GM13976 (cell line): Measurements from ENCODE around the gene SV2C.
"Not testable (repeated sequence)": the region's sequence is repeated elsewhere in the genome, so short reads cannot be mapped to it uniquely, and the experiment has no call there.

ENCODE experiments used
- DNase-seq: peaks from one replicate; pipeline ENCODE4 v3.0.0; 2012; ENCODE audit warnings: low spot score
- in situ Hi-C: fragments of 300-500 bp; cut with MboI; formaldehyde crosslinking; loops from one replicate; pipeline ENCODE4 v1.12.0; 2022; ENCODE audit warnings: low sequenced_read_pairs, mixed read lengths, inconsistent platforms; ENCODE audit not compliant: unreplicated experiment
- TF ChIP-seq, protein P1 (sequence below): IDR thresholded peaks from 2 replicates; pipeline ENCODE4 v1.5.1; 2012; ENCODE audit warnings: borderline replicate concordance, mild to moderate bottlenecking; ENCODE audit not compliant: insufficient read depth; ENCODE audit errors: extremely low read depth, missing control alignments, control extremely low read depth

Gene SV2C

DNA sequence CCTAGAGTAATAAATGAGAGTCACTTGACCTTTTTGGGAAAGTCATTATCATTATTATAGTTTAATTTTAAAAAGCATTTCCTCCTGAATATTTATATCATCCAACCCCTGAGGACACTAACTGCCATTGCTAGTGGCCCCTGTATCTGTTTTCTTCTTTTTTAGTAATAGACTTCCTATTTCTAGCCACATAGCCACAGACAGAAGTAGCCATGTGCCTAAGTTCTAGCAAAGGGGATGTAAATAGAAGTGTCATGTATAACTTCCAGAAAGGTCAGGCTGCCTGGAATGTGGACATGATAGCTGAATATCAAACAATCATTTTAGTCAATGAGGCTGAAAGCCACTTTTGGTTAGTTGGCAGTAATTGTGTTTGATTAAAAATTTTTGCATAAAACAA is 282.4 kb downstream of the SV2C start:
- DNase-seq: no peak
- in situ Hi-C loops: no loop called here
- TF ChIP-seq, protein P1, sequence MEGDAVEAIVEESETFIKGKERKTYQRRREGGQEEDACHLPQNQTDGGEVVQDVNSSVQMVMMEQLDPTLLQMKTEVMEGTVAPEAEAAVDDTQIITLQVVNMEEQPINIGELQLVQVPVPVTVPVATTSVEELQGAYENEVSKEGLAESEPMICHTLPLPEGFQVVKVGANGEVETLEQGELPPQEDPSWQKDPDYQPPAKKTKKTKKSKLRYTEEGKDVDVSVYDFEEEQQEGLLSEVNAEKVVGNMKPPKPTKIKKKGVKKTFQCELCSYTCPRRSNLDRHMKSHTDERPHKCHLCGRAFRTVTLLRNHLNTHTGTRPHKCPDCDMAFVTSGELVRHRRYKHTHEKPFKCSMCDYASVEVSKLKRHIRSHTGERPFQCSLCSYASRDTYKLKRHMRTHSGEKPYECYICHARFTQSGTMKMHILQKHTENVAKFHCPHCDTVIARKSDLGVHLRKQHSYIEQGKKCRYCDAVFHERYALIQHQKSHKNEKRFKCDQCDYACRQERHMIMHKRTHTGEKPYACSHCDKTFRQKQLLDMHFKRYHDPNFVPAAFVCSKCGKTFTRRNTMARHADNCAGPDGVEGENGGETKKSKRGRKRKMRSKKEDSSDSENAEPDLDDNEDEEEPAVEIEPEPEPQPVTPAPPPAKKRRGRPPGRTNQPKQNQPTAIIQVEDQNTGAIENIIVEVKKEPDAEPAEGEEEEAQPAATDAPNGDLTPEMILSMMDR: no peak

DNA sequence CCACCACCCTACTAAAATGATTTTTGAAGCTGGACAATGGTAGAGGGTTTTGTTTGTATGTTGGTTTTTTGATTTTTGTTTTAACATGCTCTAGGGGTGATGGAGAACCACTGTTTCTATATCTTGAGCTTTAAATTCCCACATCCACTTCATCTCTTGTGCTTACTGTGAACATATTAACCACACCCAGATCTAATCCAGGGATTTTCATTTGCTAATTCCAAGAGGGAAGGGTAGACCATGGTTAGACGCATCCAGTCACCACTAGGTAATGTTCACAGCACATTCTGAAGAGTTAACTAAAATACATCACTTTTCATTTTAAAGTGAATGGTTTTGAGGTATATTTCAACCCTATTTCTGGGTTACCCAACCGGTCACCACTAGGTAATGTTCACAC is 283.4 kb downstream of the SV2C start:
- no peak for DNase-seq
- in situ Hi-C loops: no loop called here
- TF ChIP-seq, protein P1: no peak

DNA sequence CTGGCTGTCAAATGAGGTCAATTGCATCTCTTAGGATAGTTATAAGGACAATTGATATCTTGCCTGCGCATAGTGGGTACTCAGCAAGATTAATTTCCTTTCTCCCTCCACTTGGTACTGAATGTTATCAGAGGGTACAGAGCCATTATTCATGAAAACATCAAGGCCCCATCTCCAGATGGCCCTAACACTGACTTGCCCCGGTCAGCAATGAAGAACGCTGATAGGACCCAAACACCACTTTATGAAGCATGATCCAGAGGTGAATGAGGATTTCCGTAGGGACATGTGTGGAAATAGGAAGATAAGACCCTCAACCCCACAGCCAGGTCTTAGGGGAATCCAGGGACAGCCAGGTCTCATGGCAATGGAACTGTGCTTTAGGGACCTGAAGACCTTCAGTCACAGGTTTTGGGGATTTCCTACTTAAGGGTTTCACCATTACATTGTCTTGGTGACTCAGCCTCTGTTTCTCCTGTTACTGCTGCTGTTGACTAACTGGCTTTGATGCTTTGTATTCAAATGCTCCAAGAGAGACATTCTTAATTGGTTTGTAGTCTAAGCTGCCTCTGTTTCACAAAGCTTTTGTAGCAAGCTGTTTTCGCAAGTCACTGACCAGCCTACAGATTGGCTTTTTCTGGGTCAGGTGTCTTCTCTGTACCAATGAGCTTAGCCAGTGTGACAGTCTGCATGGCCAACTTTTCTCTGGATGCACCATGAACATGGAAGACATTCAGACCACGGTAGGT is 284.6 kb downstream of the SV2C start:
- in situ Hi-C loops: no loop called here
- DNase-seq: peak; percentile 59
- TF ChIP-seq, protein P1: no peak

DNA sequence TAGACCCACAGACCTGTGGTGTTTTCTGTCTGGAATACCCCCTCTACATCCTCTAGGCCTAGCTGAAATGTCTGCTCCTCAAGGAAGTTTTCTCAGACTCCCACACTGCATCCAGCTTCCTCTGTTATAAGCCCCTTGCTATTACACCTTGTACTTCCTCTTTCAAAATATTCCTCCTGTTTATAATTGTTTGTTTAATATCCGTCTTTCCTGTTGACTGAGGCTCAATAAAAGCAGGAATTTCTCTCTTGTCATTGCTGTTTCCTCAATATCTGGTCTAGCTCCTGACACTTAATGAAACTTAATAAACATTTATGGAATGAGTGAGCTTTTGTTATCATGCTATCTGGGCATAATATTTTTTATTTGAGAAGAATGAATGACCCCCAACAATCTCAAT is 285.8 kb downstream of the SV2C start:
- in situ Hi-C loops: no loop called here
- DNase-seq: no peak
- TF ChIP-seq, protein P1: no peak

DNA sequence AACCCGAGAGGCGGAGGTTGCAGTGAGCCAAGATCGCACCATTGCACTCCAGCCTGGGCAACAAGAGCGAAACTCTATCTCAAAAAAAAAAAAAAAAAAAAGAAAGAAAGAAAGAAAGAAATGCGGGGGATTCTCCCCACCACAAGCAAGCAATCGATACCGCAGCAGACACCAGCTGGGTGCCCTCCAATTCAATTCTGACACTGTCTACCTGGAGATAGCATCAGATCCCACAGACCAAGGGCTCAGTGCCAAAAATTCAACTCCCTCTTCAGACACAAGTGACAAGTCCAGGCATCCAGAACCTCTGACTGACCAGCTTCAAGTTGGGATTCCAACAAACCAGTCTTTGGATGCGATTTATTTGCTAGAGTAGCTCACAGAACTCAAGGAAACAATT is 286.5 kb downstream of the SV2C start:
- DNase-seq, in situ Hi-C loops: not testable (repeated sequence)

DNA sequence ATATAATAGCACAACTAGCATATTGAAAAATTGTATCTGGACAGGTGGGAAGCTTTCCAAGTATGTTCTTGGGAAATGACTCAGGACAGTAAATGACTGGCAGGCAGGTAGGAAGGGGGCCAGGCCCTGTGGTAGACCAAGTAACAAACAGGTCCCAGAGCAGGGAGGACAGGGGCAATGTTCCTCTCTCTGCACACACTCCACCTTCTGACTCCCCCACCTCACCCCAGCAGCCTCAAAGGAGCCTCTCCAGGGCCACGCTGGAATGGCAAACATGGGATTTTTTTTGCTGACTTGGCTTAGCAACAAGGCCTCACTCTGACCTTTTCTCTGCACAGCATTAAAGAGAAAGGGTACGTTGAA is 288.8 kb downstream of the SV2C start:
- TF ChIP-seq, protein P1: no peak
- DNase-seq: no peak
- in situ Hi-C loops: no loop called here

DNA sequence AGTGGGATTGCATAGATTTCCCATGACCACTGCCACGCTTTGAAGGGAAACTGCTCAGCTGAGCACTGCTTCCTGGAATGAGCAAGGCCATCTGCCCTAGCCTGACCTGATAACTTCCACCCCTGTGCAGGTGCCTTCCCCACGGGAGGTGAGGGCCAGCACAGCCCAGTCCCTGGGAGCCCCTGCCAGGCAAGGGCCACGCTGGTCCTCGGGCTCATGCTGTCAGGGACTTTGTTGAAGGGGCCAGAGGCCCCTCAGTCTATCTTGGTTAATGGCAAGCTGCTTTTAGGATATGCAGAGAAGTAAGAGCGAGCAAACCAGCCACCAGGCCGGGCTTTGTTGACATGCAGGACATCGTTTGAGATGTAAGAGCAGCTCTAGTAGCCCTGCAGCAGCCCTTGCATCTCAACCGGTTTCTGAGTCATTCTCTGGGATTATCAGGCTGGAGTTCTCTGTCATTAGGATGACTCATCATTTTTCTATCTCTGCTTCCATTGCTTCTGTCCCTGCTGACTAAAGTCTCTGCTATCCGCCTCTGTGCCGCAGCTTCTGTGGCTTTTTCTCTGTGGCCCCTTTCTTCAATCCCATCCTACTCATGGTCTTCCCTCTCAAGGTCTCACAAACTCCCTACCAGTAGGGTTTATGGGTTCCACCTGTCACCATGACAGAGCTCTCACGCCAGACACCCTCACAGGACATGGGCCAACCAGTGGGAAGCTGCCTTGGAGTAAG is 289.3 kb downstream of the SV2C start:
- DNase-seq: no peak
- TF ChIP-seq, protein P1: no peak
- in situ Hi-C loops: no loop called here
